ENCODE measurements around the gene SCYGR8.

SCYGR8 gene

GRCh38 chr2:227710986-227711385, 34.7 kb upstream of the SCYGR8 start:
- no peaks in the 10 kb centered on the region for H3K36me3 ChIP-seq (ENCODE audit: control insufficient read depth, low read length)
- no peaks in the 10 kb centered on the region for H3K9me3 ChIP-seq (ENCODE audit: control insufficient read depth, insufficient read depth, low read length)
- TF ChIP-seq CTCF (IDR thresholded peaks at IDR 0.05; ENCODE audit: low read depth, low read length, poor library complexity, severe bottlenecking) (no peak), EZH2phosphoT487 (IDR thresholded peaks at IDR 0.05; ENCODE audit: borderline replicate concordance, low read length) (no peak)
- no peak overlapping the region for H3K4me3 ChIP-seq (ENCODE audit: low read length)
- H3K4me1 ChIP-seq (ENCODE audit: control insufficient read depth, low read length): no peaks in the 10 kb centered on the region
- no peaks in the 10 kb centered on the region for H3F3A ChIP-seq (ENCODE audit: control insufficient read depth, insufficient read depth)
- no peaks in the 10 kb centered on the region for H4K20me1 ChIP-seq (ENCODE audit: control insufficient read depth, insufficient read depth, low read depth, low read length)
- H3K9me2 ChIP-seq (replicated peaks; ENCODE audit: control insufficient read depth, low read length): no peaks in the 10 kb centered on the region
- H3K79me2 ChIP-seq (ENCODE audit: control insufficient read depth, low read length): no peaks in the 10 kb centered on the region
- H3K27ac ChIP-seq (ENCODE audit: low read depth, low read length): no peak overlapping the region
- H3K27me3 ChIP-seq (ENCODE audit: control insufficient read depth, low read length): no peaks in the 10 kb centered on the region
- no peak overlapping the region for H3K4me2 ChIP-seq (ENCODE audit: low read length)

- Histone ChIP-seq H3K36me3 (ENCODE audit: control insufficient read depth, low read length) (no peaks in the 10 kb centered on the region), H3K4me3 (ENCODE audit: low read length) (no peak overlapping the region), H3K4me1 (ENCODE audit: control insufficient read depth, low read length) (no peaks in the 10 kb centered on the region), H3K9me3 (ENCODE audit: control insufficient read depth, insufficient read depth, low read length) (no peaks in the 10 kb centered on the region), H3K79me2 (ENCODE audit: control insufficient read depth, low read length) (no peaks in the 10 kb centered on the region), H3K27ac (ENCODE audit: low read depth, low read length) (no peak overlapping the region), H3F3A (ENCODE audit: control insufficient read depth, insufficient read depth) (no peaks in the 10 kb centered on the region), H3K4me2 (ENCODE audit: low read length) (no peak overlapping the region), H3K27me3 (ENCODE audit: control insufficient read depth, low read length) (no peaks in the 10 kb centered on the region), H3K9me2 (replicated peaks; ENCODE audit: control insufficient read depth, low read length) (no peaks in the 10 kb centered on the region), H4K20me1 (ENCODE audit: control insufficient read depth, insufficient read depth, low read depth, low read length) (no peaks in the 10 kb centered on the region)
- no peak for TF ChIP-seq CTCF (IDR thresholded peaks at IDR 0.05; ENCODE audit: low read depth, low read length, poor library complexity, severe bottlenecking)
- TF ChIP-seq EZH2phosphoT487 (IDR thresholded peaks at IDR 0.05; ENCODE audit: borderline replicate concordance, low read length): no peak
Measured at GRCh38 chr2:227713291-227713690, 32.4 kb upstream of the SCYGR8 start.

- H3K9me2 ChIP-seq (replicated peaks; ENCODE audit: control insufficient read depth, low read length): no peaks in the 10 kb centered on the region
- H3F3A ChIP-seq (ENCODE audit: control insufficient read depth, insufficient read depth): no peaks in the 10 kb centered on the region
- H3K27ac ChIP-seq (ENCODE audit: low read depth, low read length): no peak overlapping the region
- TF ChIP-seq CTCF (IDR thresholded peaks at IDR 0.05; ENCODE audit: low read depth, low read length, poor library complexity, severe bottlenecking) (no peak), EZH2phosphoT487 (IDR thresholded peaks at IDR 0.05; ENCODE audit: borderline replicate concordance, low read length) (no peak)
- no peaks in the 10 kb centered on the region for H3K79me2 ChIP-seq (ENCODE audit: control insufficient read depth, low read length)
- H3K27me3 ChIP-seq (ENCODE audit: control insufficient read depth, low read length): no peaks in the 10 kb centered on the region
- H3K4me3 ChIP-seq (ENCODE audit: low read length): no peak overlapping the region
- no peak overlapping the region for H3K4me2 ChIP-seq (ENCODE audit: low read length)
- no peaks in the 10 kb centered on the region for H3K9me3 ChIP-seq (ENCODE audit: control insufficient read depth, insufficient read depth, low read length)
- H4K20me1 ChIP-seq (ENCODE audit: control insufficient read depth, insufficient read depth, low read depth, low read length): no peaks in the 10 kb centered on the region
- no peaks in the 10 kb centered on the region for H3K36me3 ChIP-seq (ENCODE audit: control insufficient read depth, low read length)
- no peaks in the 10 kb centered on the region for H3K4me1 ChIP-seq (ENCODE audit: control insufficient read depth, low read length)
Measured at GRCh38 chr2:227716501-227716900, 29.2 kb upstream of the SCYGR8 start.

Measured in DOHH2 (cell line).